HCT116 (cell line): ENCODE results near the gene TENT4A. TPM values are rescaled to one million over a fixed set of nuclear protein-coding genes. Genes with fewer than 3 reads are reported as not detected.

Experiments
- ATAC-seq: fragments of 200-7000 bp; cut with Tn5 transposase; 2 replicates; pipeline ENCODE4 v1.9.1; 2020; ENCODE audit warnings: mild to moderate bottlenecking, moderate library complexity
- BruUV-seq: library from RNA; stranded (reverse); fragments of 400-500 nt; replicated peaks from 2 replicates; lab custom pipeline; 2021; lab: Mats Ljungman, UMichigan
- CTCF ChIA-PET: fragments of 300-600 bp; sonication (Branson Sonifier 250); formaldehyde crosslinking; loops from one replicate; lab custom pipeline; 2021; ENCODE audit warnings: antibody characterized with exemption; lab: Charles Lee
- POLR2A ChIA-PET: fragments of 300-600, 350-600 bp; sonication (Branson Sonifier 250); formaldehyde crosslinking; loops from one replicate; lab custom pipeline; 2021; ENCODE audit warnings: antibody characterized with exemption; lab: Charles Lee
- RAD21 ChIA-PET, 2 experiments: fragments of 300-600 bp; sonication (Branson Sonifier 250); formaldehyde crosslinking; loops; one replicate each; lab custom pipeline; 2023; ENCODE audit warnings: low total read pairs in 2 of 2; ENCODE audit not compliant: uncharacterized antibody in 2 of 2, unreplicated experiment in 2 of 2, low non-redundant PET in 1 of 2; lab: Charles Lee
- DNase-seq: peaks from one replicate; pipeline ENCODE4 v3.0.0-alpha.2; 2010; ENCODE audit warnings: low read depth, low spot score
- H2AFZ ChIP-seq: fragments of 200-600 bp; shearing (Covaris generic), sonication (generic); 2 replicates; pipeline ENCODE4 v1.6.1; 2017; ENCODE audit warnings: low read depth, mixed run types, mixed read lengths, antibody characterized with exemption, low read length; ENCODE audit not compliant: poor library complexity, severe bottlenecking
- H3K27ac ChIP-seq: 2 replicates; pipeline ENCODE4 v1.5.1; 2012; ENCODE audit warnings: low read depth, low read length
- H3K27me3 ChIP-seq: fragments of 200-600 bp; sonication (generic); 2 replicates; pipeline ENCODE4 v1.6.1; 2016; ENCODE audit warnings: mixed run types, low read length, mixed read lengths; ENCODE audit not compliant: insufficient read depth
- H3K36me3 ChIP-seq, 2 experiments: fragments of 200-500 bp in 1 of 2; fragments of 200-600 bp in 1 of 2; sonication (Bioruptor generic) in 1 of 2; sonication (generic) in 1 of 2; 2 replicates each; pipeline versions ENCODE4 v1.5.1 to v1.6.1; 2014 to 2016; ENCODE audit warnings: low read length in 2 of 2, inconsistent platforms in 1 of 2, mixed read lengths in 1 of 2, mixed run types in 1 of 2; ENCODE audit not compliant: insufficient read depth in 2 of 2, control insufficient read depth in 1 of 2
- H3K4me1 ChIP-seq, 2 experiments: fragments of 200-600 bp in 1 of 2; sonication (generic) in 1 of 2; 2 replicates each; pipeline versions ENCODE4 v1.5.1 to v1.6.1; 2012 to 2017; ENCODE audit warnings: low read length in 2 of 2, inconsistent platforms in 1 of 2, mild to moderate bottlenecking in 1 of 2, mixed read lengths in 1 of 2, mixed run types in 1 of 2, moderate library complexity in 1 of 2; ENCODE audit not compliant: insufficient read depth in 2 of 2, control insufficient read depth in 1 of 2
- H3K4me2 ChIP-seq: fragments of 200-600 bp; sonication (generic); 2 replicates; pipeline ENCODE4 v1.6.1; 2017; ENCODE audit warnings: mixed run types, low read length, mixed read lengths
- H3K4me3 ChIP-seq, 2 experiments: fragments of 200-600 bp in 1 of 2; sonication (generic) in 1 of 2; replicated peaks in 1 of 2; 2 replicates each; pipeline ENCODE4 v1.5.1; 2011 to 2016; ENCODE audit warnings: low read length in 2 of 2, control low read depth in 1 of 2, low read depth in 1 of 2, mild to moderate bottlenecking in 1 of 2, mixed read lengths in 1 of 2, mixed run types in 1 of 2
- H3K79me2 ChIP-seq: fragments of 200-600 bp; sonication (generic); 2 replicates; pipeline ENCODE4 v1.6.1; 2017; ENCODE audit warnings: mild to moderate bottlenecking, mixed run types, low read length, moderate library complexity, mixed read lengths; ENCODE audit not compliant: insufficient read depth
- H3K9ac ChIP-seq: fragments of 200-600 bp; sonication (generic); 2 replicates; pipeline ENCODE4 v1.6.1; 2016; ENCODE audit warnings: low read length, mixed read lengths
- H3K9me2 ChIP-seq: fragments of 200-600 bp; sonication (generic), shearing (Covaris generic); 2 replicates; pipeline ENCODE4 v1.6.1; 2017; ENCODE audit warnings: mixed run types, mild to moderate bottlenecking, moderate library complexity; ENCODE audit not compliant: insufficient read depth
- H3K9me3 ChIP-seq, 2 experiments: fragments of 200-500 bp in 1 of 2; fragments of 200-600 bp in 1 of 2; sonication (Bioruptor generic) in 1 of 2; sonication (generic) in 1 of 2; 2 replicates each; pipeline ENCODE4 v1.6.1; 2014 to 2017; ENCODE audit warnings: low read length in 2 of 2, mixed read lengths in 2 of 2, inconsistent platforms in 1 of 2, low read depth in 1 of 2, mild to moderate bottlenecking in 1 of 2, mixed run types in 1 of 2, moderate library complexity in 1 of 2; ENCODE audit not compliant: control insufficient read depth in 1 of 2, insufficient read depth in 1 of 2
- H4K20me1 ChIP-seq: fragments of 200-600 bp; sonication (generic), shearing (Covaris generic); 2 replicates; pipeline ENCODE4 v1.6.1; 2017; ENCODE audit warnings: mixed run types, mild to moderate bottlenecking, moderate library complexity; ENCODE audit not compliant: insufficient read depth
- CEBPB ChIP-seq: IDR thresholded peaks from 2 replicates; pipeline ENCODE4 v1.6.1; 2012; ENCODE audit warnings: low read depth
- ELF1 ChIP-seq: IDR thresholded peaks from 2 replicates; pipeline ENCODE4 v1.6.1; 2012; ENCODE audit warnings: low read depth, borderline replicate concordance
- JUND ChIP-seq: IDR thresholded peaks from 2 replicates; pipeline ENCODE4 v1.6.1; 2012
- MAX ChIP-seq: IDR thresholded peaks from 2 replicates; pipeline ENCODE4 v1.6.1; 2012
- POLR2A ChIP-seq: IDR thresholded peaks from 2 replicates; pipeline ENCODE4 v1.7.0; 2011; ENCODE audit warnings: borderline replicate concordance; ENCODE audit not compliant: insufficient read depth, insufficient read length; ENCODE audit errors: extremely low read depth
- POLR2AphosphoS5 ChIP-seq: IDR thresholded peaks from 2 replicates; pipeline ENCODE4 v1.6.1; 2011; ENCODE audit warnings: mild to moderate bottlenecking, low read depth, low read length, moderate library complexity
- REST ChIP-seq: IDR thresholded peaks from 2 replicates; pipeline ENCODE4 v1.6.1; 2012; ENCODE audit warnings: low read depth
- SIN3A ChIP-seq: IDR thresholded peaks from 2 replicates; pipeline ENCODE4 v1.6.1; 2012; ENCODE audit warnings: low read depth
- SRF ChIP-seq: IDR thresholded peaks from 2 replicates; pipeline ENCODE4 v1.6.1; 2012; ENCODE audit warnings: low read depth
- intact Hi-C: fragments of 100-400 bp; cut with micrococcal nuclease; formaldehyde crosslinking; loops from 2 replicates; pipeline ENCODE4 v1.10.0; 2022
- total RNA-seq: library from RNA; stranded (reverse); gene quantifications from one replicate; pipeline ENCODE4 v1.2.1, GENCODE V29; 2021; ENCODE audit not compliant: unreplicated experiment

TENT4A gene
- total RNA-seq, 1 experiment from 2014 or later: 39.8 TPM

GRCh38 chr5:6723816-6724300, 10.6 kb downstream of the TENT4A start:
- BruUV-seq: no TSS peak
- CTCF ChIA-PET: no interaction called here

More at GRCh38 chr5:6723816-6724300, 10.6 kb downstream of the TENT4A start:
- no peak overlapping the region for H3K4me2 ChIP-seq
- intact Hi-C loops: no loop called here
- peaks cover 3 to 18% of the 10 kb centered on the region in 2 experiments; a peak in 3 of 4 replicates for H3K36me3 ChIP-seq
- no peak overlapping the region for H3K27ac ChIP-seq
- H3K4me3 ChIP-seq: no peak overlapping the region
- no peak overlapping the region for H2AFZ ChIP-seq
- no peak for DNase-seq
- ATAC-seq: no peak
- H3K9ac ChIP-seq: no peak overlapping the region
- peaks cover 99% of the 10 kb centered on the region for H3K79me2 ChIP-seq
- RAD21 ChIA-PET: no interaction called here
- no peaks in the 10 kb centered on the region for H3K27me3 ChIP-seq
- H4K20me1 ChIP-seq: peaks cover 18% of the 10 kb centered on the region; the same call in 1 of the 2 replicates
- H3K9me3 ChIP-seq: no peaks in the 10 kb centered on the region
- POLR2A ChIA-PET: no interaction called here
- no peak for TF ChIP-seq SIN3A
- TF ChIP-seq REST: no peak
- no peak for TF ChIP-seq JUND
- no peak for TF ChIP-seq POLR2A
- no peak for TF ChIP-seq SRF
- TF ChIP-seq MAX: no peak
- no peak for TF ChIP-seq POLR2AphosphoS5
- no peak for TF ChIP-seq ELF1
- TF ChIP-seq CEBPB: no peak
- no peaks in the 10 kb centered on the region for H3K9me2 ChIP-seq
- no peaks in the 10 kb centered on the region for H3K4me1 ChIP-seq
